T47D (cell line): ENCODE data around the gene SLC23A2.

Source experiments
- DNase-seq, 2 experiments: peaks; one replicate each; pipeline versions ENCODE4 v3.0.0 to v3.0.0-alpha.2; 2011 to 2012; ENCODE audit warnings: low read depth in 1 of 2, low spot score in 1 of 2
- JUND ChIP-seq: IDR thresholded peaks from 2 replicates; pipeline ENCODE4 v1.6.1; 2012; ENCODE audit warnings: low read depth
- in situ Hi-C: cut with HindIII; loops from 2 replicates; pipeline ENCODE4 v1.10.0; 2016; ENCODE audit warnings: low sequenced_read_pairs, low pct_unique_long_range_greater_than_20kb

Gene SLC23A2

GRCh38 chr20:4844751-4845465 lies 156.4 kb downstream of the SLC23A2 start:
- no peak for DNase-seq
- in situ Hi-C loops = no loop called here
- no peak for TF ChIP-seq JUND

- TF ChIP-seq JUND = no peak
- in situ Hi-C loops = no loop called here
- no peak for DNase-seq
Measured at GRCh38 chr20:4844325-4844724, 157.0 kb downstream of the SLC23A2 start.

- in situ Hi-C loops = no loop called here
- no peak for TF ChIP-seq JUND
- no peak for DNase-seq
Measured at GRCh38 chr20:4840801-4841200, 160.5 kb downstream of the SLC23A2 start.

- DNase-seq = no peak
- in situ Hi-C loops = no loop called here
- no peak for TF ChIP-seq JUND
Measured at GRCh38 chr20:4838526-4838925, 162.8 kb downstream of the SLC23A2 start.

GRCh38 chr20:4837760-4838159 lies 163.6 kb downstream of the SLC23A2 start:
- no peak for TF ChIP-seq JUND
- in situ Hi-C loops = no loop called here
- no peak for DNase-seq

GRCh38 chr20:4836935-4837334 lies 164.4 kb downstream of the SLC23A2 start:
- in situ Hi-C loops = no loop called here
- TF ChIP-seq JUND = no peak
- no peak for DNase-seq

GRCh38 chr20:4836473-4836872 lies 164.8 kb downstream of the SLC23A2 start:
- in situ Hi-C loops = no loop called here
- no peak for DNase-seq
- TF ChIP-seq JUND = no peak

GRCh38 chr20:4835244-4836177 lies 165.8 kb downstream of the SLC23A2 start:
- no peak for DNase-seq
- TF ChIP-seq JUND = no peak
- in situ Hi-C loops = no loop called here

GRCh38 chr20:4833074-4833728 lies 168.1 kb downstream of the SLC23A2 start:
- TF ChIP-seq JUND = no peak
- in situ Hi-C loops = no loop called here
- no peak for DNase-seq

GRCh38 chr20:4832469-4832868 lies 168.8 kb downstream of the SLC23A2 start:
- no peak for DNase-seq
- no peak for TF ChIP-seq JUND
- in situ Hi-C loops = no loop called here

- in situ Hi-C loops = no loop called here
- no peak for TF ChIP-seq JUND
- no peak for DNase-seq
Measured at GRCh38 chr20:4830696-4831095, 170.6 kb downstream of the SLC23A2 start.

- no peak for TF ChIP-seq JUND
Measured at GRCh38 chr20:4830259-4830658, 171.1 kb downstream of the SLC23A2 start.

More at GRCh38 chr20:4830259-4830658, 171.1 kb downstream of the SLC23A2 start:
- no peak for DNase-seq
- in situ Hi-C loops = no loop called here
